H54 (cell line): ENCODE results near the gene TMPRSS3.

Experiments used
- DNase-seq: peaks from one replicate; pipeline ENCODE4 v3.0.0; 2011; ENCODE audit warnings: low spot score, mixed read lengths; ENCODE audit not compliant: insufficient read length
- FAIRE-seq: peaks from 3 replicates; lab custom pipeline; 2011; peaks lifted over from hg19 to GRCh38; lab: Jason Lieb, UNC
- POLR2A ChIP-seq: IDR thresholded peaks from 2 replicates; pipeline ENCODE4 v1.6.1; 2011; ENCODE audit warnings: low read depth, mild to moderate bottlenecking, low read length

TMPRSS3 gene

DNA sequence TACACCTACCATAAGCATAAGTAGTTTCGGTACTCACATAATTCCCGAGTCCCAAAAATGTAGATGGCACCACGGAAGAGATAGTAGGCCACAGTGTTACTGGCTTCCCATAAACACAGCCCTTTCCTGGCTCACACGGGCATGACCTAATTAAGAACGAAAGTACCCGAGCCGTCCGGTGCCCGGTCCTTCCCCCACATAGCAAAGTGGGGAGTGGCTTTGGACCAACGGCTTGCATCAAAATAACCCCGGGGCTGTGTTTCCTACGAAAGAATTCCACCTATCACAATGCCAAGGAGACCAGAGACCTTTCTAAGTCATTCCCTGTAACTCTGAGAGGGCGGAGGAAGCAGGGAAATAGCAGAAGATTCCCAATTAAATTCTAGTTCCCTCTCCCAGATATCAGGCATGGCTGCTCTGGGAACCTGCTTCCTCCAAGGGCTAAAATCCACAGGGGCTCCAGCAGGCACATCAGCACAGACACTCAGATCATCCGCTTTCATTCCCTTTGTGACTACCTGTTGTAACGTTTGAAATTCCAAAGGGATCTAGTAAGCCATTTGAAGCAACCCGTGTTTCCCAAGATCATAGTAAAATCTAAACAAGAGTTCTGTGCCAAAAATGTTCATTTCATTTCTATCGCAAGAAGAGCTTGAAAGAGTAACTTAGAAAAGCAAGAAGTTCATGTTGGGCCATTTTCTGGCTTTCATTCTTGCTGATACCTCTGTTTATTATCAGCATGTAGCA is at the start of gene TMPRSS3:
Gene TMPRSS3 (minus strand): TSS at position 148 of the 747 bp plus-strand sequence. CDS start 635 bp downstream, outside the sequence.
- no peak for TF ChIP-seq POLR2A
- DNase-seq = no peak

DNA sequence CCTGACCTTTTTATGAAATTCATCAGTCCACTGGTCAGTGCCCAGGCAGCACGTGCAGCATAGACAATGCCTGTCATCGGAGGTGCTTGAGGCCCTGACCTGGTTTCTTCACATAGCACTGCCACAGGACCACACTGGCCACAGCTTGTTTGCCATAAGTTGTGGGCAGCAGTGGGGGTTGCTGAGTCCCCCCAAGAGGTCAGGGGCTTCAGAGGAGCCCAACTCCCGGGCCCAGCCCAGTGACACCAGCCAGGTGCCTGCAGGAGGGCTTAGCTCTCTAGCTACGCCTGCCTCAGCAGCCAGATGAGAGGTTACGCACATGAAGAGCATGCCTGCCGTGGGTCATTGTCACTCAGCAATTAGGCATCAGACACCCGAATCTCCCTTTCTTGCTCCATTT is 49.5 kb upstream of the TMPRSS3 start:
- DNase-seq (no peak), FAIRE-seq (no peak)
- TF ChIP-seq POLR2A = no peak

More for the DNA sequence above, at the start of gene TMPRSS3:
- FAIRE-seq = no peak

DNA sequence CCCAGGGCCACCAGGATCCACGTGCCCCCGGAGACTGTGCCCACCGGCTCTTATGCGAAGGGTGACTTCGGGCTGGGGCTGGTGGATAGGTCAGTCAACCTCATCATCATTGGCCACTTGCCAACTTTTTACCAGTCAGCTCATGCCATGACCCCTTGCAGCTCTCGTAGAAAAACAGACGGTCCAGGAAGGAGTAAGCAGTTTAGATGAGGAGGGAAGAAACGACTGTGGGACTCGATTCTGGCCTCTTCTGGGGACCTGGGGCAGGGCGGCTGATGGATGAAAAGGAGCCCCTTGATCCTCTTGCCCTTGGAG is 48.9 kb upstream of the TMPRSS3 start:
- no peak for FAIRE-seq
- TF ChIP-seq POLR2A = no peak
- no peak for DNase-seq

DNA sequence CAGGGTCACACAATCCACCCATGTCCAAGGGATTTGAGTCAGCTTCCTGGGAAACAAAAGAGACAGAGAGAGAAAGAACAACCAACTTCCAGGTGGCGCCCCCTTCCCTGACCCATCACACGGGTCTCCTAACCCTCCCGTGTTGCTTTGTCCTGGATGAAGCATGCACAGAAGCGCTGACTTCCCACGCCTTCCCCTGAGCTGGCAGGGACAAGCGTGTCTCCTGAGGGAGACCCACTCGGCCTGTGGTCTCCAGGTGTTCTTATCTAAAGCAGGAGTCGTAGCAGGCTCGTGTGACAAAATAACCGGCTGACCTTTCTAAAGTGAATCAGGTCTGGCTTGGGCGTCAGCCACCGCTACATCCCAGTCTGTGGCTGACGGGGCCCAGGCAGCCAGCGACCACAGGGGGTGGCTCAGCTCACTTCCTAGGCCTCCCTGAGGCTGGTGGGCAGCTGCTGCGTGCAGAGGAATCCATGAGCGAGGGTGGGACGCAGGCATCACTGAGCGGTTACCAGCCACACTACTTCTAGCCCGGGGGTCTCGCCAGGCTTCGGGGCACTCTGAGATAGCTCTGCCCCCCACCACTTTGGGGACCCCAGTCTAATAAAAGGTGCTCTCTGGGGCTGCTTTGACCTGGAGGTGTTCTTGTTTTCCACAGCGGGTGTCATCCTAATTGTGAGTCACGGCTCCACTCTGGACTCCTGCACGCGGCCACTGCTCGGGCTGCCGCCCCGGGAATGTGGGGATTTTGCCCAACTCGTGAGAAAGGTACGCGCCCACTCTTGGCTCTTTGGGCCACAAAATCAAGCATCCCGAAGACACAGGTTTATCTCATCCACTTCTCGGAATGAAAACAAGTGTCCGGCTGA is 48.3 kb upstream of the TMPRSS3 start:
- no peak for TF ChIP-seq POLR2A
- FAIRE-seq = no peak
- no peak for DNase-seq

DNA sequence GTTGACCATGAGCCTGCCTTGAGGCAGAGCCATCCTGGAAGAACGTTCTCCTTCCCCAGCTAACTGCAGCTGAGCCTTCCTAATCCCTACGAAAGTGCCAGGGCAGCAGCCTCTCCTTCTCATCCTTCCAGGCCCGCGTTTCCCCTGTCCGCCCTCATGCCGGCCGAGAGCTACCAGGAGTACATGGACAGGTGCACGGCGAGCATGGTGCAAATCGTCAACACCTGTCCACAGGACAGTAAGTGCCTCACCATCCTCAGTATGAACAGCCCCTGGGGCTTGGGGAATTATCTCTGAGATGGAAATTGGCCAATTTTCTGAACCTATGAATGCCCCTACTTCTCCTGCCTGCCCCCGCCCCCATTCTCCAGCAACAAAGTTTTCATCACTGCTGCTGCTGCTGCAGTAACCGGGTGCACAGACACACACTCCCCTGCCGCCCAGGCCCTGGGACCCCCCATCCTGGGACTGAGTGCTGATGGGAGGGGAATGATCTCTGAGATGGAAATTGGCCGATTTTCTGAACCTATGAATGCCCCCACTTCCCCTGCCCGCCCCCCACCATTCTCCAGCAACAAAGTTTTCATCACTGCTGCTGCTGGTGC is 47.4 kb upstream of the TMPRSS3 start:
- TF ChIP-seq POLR2A = no peak
- FAIRE-seq (no peak), DNase-seq (no peak)

DNA sequence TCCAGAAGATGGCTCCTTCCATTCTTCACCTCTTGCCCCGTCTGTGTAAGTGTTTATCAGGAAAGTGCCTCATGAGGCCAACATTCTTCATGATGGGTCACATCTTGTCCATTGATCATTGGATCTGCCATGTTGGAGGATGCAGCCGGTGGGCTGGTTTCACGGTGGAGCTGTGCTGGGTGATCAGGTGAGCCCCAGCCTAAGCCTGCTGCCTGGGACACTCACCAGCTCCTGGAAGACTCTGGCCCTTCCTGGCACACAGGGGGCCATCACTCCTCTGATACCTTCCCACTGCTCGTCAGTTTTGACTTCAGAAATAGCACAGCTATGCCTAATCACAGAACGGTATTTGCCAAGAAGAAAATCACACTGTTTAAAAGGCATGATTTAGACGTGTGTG is 46.1 kb upstream of the TMPRSS3 start:
- TF ChIP-seq POLR2A = no peak
- FAIRE-seq (no peak), DNase-seq (no peak)

DNA sequence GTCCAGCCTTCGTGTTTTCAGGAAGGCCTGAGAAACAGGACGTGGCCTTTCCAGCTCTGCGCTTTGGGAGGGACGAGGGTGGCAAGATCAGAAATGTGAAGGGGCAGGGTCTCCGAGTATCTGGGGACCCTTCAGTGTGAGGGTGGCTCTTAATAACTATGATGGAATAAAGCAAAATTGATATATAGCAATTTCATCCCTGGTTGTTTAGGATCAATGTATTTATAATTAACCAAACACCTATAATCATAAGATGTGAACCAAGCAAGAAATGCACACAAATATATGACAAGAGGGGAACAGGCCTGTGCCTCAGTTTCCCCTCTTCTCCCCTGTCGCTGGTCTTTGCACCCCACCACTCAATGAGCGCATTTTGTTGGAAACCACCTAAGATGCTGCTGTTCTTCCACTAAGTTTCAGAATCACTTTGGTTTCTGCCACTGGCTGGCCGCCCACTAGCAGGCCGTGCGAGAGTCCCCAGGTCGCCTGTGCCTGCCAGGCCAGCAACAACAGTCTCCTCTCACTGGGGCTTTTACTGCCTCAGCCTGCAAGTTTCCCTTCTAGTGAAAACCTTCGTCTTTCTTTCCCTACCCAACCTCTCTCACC is 44.4 kb upstream of the TMPRSS3 start:
- TF ChIP-seq POLR2A = no peak
- DNase-seq = no peak
- no peak for FAIRE-seq

DNA sequence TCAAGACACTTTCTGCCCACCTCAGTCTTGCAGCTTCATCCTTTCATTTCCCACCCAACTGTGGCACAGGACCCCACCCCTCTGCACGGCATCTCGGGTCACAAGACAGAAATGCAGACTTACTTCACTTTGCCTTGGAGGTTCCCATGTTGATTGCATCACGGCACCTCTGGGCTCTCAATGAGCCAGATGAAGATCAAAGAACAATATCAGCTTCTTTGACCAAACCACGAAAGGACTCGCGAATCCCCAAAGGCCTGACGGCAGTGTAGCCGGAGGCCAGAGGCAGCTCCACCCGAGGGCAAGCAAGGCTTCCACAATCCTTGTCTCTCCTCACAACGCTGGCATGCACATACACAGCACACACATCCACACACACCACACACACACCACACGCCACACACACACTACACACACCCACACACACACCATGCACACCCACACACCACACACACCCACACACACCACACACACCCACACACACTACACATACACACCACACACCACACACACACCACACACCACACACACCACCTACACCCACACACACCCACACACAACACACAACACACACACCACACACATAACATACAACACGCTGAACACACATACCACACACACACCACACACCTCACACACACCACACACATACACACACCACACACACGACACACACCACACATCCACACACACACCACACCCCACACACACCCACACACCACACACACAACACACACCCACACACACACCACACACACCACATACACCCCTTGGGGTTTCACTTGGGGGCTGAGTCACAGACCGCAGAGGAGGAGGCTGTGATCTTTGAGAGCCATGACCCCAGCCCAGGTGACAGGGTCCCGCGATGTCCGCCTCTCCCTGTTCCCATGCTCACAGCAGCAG is 43.7 kb upstream of the TMPRSS3 start:
- DNase-seq (no peak), FAIRE-seq (no peak)
- no peak for TF ChIP-seq POLR2A

DNA sequence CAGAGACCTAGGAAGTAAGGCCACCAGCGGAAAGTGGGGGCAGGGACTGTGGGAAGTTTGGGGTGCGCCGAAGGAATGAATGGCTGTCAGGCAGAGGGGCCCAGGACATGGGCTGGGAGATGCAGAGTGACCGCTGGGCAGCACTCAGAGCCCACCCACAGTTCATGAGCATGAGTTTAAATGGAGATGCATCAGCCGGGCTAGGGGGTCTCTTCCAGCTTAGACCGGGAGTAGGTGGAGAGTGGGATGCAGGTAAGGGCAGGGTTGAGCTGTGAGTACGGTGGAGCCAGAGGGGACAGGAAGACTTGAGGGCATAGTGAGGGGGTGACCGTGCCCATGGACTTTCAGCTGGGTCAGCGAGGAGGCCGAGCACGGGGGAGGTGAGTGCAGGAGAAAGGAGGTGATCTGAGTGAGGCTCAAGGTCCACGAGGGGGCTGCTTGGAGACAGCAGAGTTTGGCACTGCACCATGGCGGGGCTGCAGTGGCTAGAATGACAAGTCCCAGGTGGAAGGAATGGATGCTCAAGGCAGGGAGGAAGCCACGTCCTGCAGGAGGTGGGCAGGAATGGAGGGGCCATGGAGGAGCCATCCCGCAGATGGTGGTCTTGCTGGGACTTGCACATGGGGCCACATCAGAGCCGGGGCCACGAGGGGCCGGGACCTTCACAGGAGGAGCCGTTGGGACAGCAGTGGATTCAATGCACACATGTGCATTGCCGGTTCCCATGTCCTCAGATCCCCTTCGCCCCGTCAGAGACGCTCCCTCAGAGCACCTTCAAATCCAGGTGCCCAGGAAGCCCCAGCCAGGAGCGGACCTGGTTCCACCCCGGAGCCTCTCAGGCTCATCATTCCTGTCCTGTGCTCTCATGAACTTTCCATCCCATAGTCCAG is 42.7 kb upstream of the TMPRSS3 start:
- DNase-seq = no peak
- no peak for FAIRE-seq

DNA sequence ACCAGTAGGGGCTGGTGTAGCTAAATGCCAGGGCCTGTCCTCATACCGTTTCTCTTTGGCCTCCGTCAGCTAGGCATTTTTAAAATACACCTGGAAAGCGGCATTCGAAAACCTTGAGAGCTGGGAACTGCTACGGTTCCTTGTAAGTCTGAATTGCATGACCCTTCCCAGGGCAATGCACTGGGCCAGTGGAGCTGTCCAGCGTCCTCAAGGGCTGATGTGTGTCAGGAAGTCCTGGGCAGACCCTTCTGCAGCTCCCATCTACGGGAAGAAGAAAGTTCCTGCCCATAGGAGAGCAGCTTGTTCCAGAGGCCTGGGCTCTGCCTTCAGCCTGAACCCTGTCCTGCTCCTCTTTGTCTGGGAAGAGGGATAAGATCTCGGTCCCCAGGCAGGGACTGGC is 41.9 kb upstream of the TMPRSS3 start:
- FAIRE-seq (no peak), DNase-seq (no peak)
- TF ChIP-seq POLR2A = no peak

More for the DNA sequence above, 42.7 kb upstream of the TMPRSS3 start:
- TF ChIP-seq POLR2A = no peak

DNA sequence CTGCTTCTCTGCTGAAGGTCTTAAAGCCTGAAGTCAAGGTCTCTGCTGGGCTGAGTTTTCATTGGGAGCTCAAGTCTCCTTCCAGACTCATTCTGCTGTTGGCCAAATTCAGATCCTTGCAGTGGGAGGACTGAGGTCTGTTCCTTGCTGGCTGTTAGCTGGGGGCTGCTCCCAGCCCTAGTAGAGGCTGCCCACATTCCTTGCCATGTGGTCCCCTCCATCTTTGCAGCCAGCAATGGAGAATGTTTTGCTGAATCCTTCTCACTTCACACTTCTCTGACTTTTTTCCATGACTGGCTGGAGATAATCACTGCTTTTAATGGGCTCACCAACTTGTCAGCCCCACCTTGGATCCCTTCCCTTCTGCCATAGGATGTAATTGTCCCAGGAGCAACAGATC is 41.1 kb upstream of the TMPRSS3 start:
- FAIRE-seq (no peak), DNase-seq (no peak)
- TF ChIP-seq POLR2A = no peak

DNA sequence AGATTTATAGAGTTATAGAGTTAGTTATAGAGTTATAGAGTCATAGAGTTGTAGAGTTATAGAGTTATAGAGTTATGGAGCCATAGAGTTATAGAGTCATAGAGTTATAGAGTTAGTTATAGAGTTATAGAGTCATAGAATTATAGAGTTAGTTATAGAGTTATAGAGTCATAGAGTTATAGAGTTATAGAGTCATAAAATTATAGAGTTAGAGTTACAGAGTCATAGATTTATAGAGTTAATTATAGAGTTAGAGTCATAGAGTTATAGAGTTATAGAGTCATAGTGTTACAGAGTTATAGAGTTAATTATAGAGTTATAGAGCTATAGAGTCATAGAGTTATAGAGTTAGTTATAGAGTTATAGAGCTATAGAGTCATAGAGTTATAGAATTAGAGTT is 40.0 kb upstream of the TMPRSS3 start:
- TF ChIP-seq POLR2A = no peak
- FAIRE-seq (no peak), DNase-seq (no peak)
